Stimulated activated memory B cell treated with anti-CD40 and anti-IgM and Interleukin-4, amounts not matched to agents 10 μg/mL and 1 μg/mL and 100 μg/mL, for 72 hours (primary cell): ENCODE data around the gene POLR2H.

ENCODE experiments used
- ATAC-seq: fragments of 150-1000 bp; cut with Tn5 transposase; 2 replicates; pipeline ENCODE4 v1.10.0; 2021
- H3K27ac Mint-ChIP-seq: one replicate; pipeline ENCODE4 v1.8.0; 2022; ENCODE audit warnings: mild to moderate bottlenecking, mixed read lengths
- H3K27me3 Mint-ChIP-seq: one replicate; pipeline ENCODE4 v1.8.0; 2022; ENCODE audit warnings: mixed read lengths
- H3K36me3 Mint-ChIP-seq: one replicate; pipeline ENCODE4 v1.8.0; 2022; ENCODE audit warnings: mixed read lengths
- H3K4me1 Mint-ChIP-seq: one replicate; pipeline ENCODE4 v1.8.0; 2022; ENCODE audit warnings: mixed read lengths
- H3K4me3 Mint-ChIP-seq: one replicate; pipeline ENCODE4 v1.8.0; 2022; ENCODE audit warnings: mild to moderate bottlenecking, moderate library complexity, mixed read lengths
- H3K9me3 Mint-ChIP-seq: one replicate; pipeline ENCODE4 v1.8.0; 2022; ENCODE audit warnings: mixed read lengths

POLR2H gene

GRCh38 chr3:184361532-184361931 lies at the start of gene POLR2H, which contains the start of gene CLCN2:
TSS of gene POLR2H (plus strand) at chr3:184361710. CDS start at chr3:184363493, 1,783 bp downstream.
TSS of gene CLCN2 (minus strand) at chr3:184361605. CDS start at chr3:184361479, 126 bp downstream.
- Mint-ChIP-seq H3K4me1 (peaks cover 43% of the 10 kb centered on the region), H3K4me3 (peak within 1 kb of the TSS; percentile 91), H3K27ac (peak within 1 kb of the TSS; percentile 81), H3K36me3 (peaks cover 8% of the 10 kb centered on the region), H3K27me3 (no peaks in the 10 kb centered on the region), H3K9me3 (no peaks in the 10 kb centered on the region)
- peak; percentile 59 for ATAC-seq

- Mint-ChIP-seq H3K36me3 (peaks cover 31% of the 10 kb centered on the region), H3K4me1 (peaks cover 34% of the 10 kb centered on the region), H3K27ac (peak within 1 kb of the TSS; percentile 36), H3K27me3 (no peaks in the 10 kb centered on the region), H3K4me3 (peak within 1 kb of the TSS; percentile 81), H3K9me3 (no peaks in the 10 kb centered on the region)
- ATAC-seq, result peak; percentile 94
Measured at GRCh38 chr3:184314363-184314699, 47.2 kb upstream of the POLR2H start, which contains the start of gene EIF4G1. TSS of gene EIF4G1 (plus strand) at chr3:184314606. CDS start at chr3:184315797, 1,191 bp downstream.

GRCh38 chr3:184314700-184315542 lies 46.6 kb upstream of the POLR2H start:
- no peaks in the 10 kb centered on the region for H3K27me3 Mint-ChIP-seq
- ATAC-seq, result peak; percentile 59
- peak overlapping the region; percentile 36 for H3K27ac Mint-ChIP-seq
- H3K4me3 Mint-ChIP-seq, result peak overlapping the region; percentile 81
- H3K4me1 Mint-ChIP-seq, result peaks cover 40% of the 10 kb centered on the region
- H3K36me3 Mint-ChIP-seq, result peaks cover 32% of the 10 kb centered on the region
- H3K9me3 Mint-ChIP-seq, result no peaks in the 10 kb centered on the region

- Mint-ChIP-seq H3K4me3 (peak overlapping the region; percentile 65), H3K9me3 (no peaks in the 10 kb centered on the region), H3K27ac (peak overlapping the region; percentile 36), H3K36me3 (peaks cover 29% of the 10 kb centered on the region), H3K27me3 (no peaks in the 10 kb centered on the region), H3K4me1 (peaks cover 40% of the 10 kb centered on the region)
- ATAC-seq, result peak; percentile 1
Measured at GRCh38 chr3:184315543-184315867, 46.0 kb upstream of the POLR2H start.

GRCh38 chr3:184315871-184316661 lies 45.4 kb upstream of the POLR2H start:
- peaks cover 40% of the 10 kb centered on the region for H3K4me1 Mint-ChIP-seq
- peaks cover 35% of the 10 kb centered on the region for H3K36me3 Mint-ChIP-seq
- ATAC-seq, result no peak

GRCh38 chr3:184316792-184317191 lies 44.7 kb upstream of the POLR2H start:
- Mint-ChIP-seq H3K27ac (peak overlapping the region; percentile 36), H3K4me1 (peaks cover 46% of the 10 kb centered on the region), H3K4me3 (peak overlapping the region; percentile 65), H3K9me3 (no peaks in the 10 kb centered on the region), H3K36me3 (peaks cover 42% of the 10 kb centered on the region), H3K27me3 (no peaks in the 10 kb centered on the region)
- no peak for ATAC-seq

More at GRCh38 chr3:184315871-184316661, 45.4 kb upstream of the POLR2H start:
- Mint-ChIP-seq H3K9me3 (no peaks in the 10 kb centered on the region), H3K4me3 (peak overlapping the region; percentile 65), H3K27ac (peak overlapping the region; percentile 36), H3K27me3 (no peaks in the 10 kb centered on the region)

- Mint-ChIP-seq H3K9me3 (no peaks in the 10 kb centered on the region), H3K4me1 (peaks cover 49% of the 10 kb centered on the region), H3K27ac (peak overlapping the region; percentile 18), H3K4me3 (peak overlapping the region; percentile 5), H3K36me3 (peaks cover 46% of the 10 kb centered on the region), H3K27me3 (no peaks in the 10 kb centered on the region)
- no peak for ATAC-seq
Measured at GRCh38 chr3:184317201-184317600, 44.3 kb upstream of the POLR2H start.

- no peak for ATAC-seq
- peaks cover 49% of the 10 kb centered on the region for H3K4me1 Mint-ChIP-seq
- H3K27me3 Mint-ChIP-seq, result no peaks in the 10 kb centered on the region
- peaks cover 72% of the 10 kb centered on the region for H3K36me3 Mint-ChIP-seq
- H3K9me3 Mint-ChIP-seq, result no peaks in the 10 kb centered on the region
- no peak overlapping the region for H3K4me3 Mint-ChIP-seq
- no peak overlapping the region for H3K27ac Mint-ChIP-seq
Measured at GRCh38 chr3:184320104-184320445, 41.4 kb upstream of the POLR2H start.

- Mint-ChIP-seq H3K9me3 (no peaks in the 10 kb centered on the region), H3K4me1 (peaks cover 35% of the 10 kb centered on the region), H3K36me3 (peaks cover 83% of the 10 kb centered on the region), H3K27me3 (no peaks in the 10 kb centered on the region), H3K4me3 (no peak overlapping the region), H3K27ac (no peak overlapping the region)
- ATAC-seq, result no peak
Measured at GRCh38 chr3:184321666-184322065, 39.8 kb upstream of the POLR2H start.

GRCh38 chr3:184322731-184323487 lies 38.6 kb upstream of the POLR2H start:
- H3K36me3 Mint-ChIP-seq, result peaks cover 84% of the 10 kb centered on the region
- no peaks in the 10 kb centered on the region for H3K27me3 Mint-ChIP-seq
- no peak for ATAC-seq
- no peak overlapping the region for H3K27ac Mint-ChIP-seq
- no peak overlapping the region for H3K4me3 Mint-ChIP-seq
- H3K9me3 Mint-ChIP-seq, result no peaks in the 10 kb centered on the region
- H3K4me1 Mint-ChIP-seq, result peaks cover 23% of the 10 kb centered on the region

- H3K4me1 Mint-ChIP-seq, result peaks cover 22% of the 10 kb centered on the region
Measured at GRCh38 chr3:184323696-184324095, 37.8 kb upstream of the POLR2H start.

GRCh38 chr3:184325269-184325668 lies 36.2 kb upstream of the POLR2H start:
- Mint-ChIP-seq H3K4me3 (no peak overlapping the region), H3K27me3 (no peaks in the 10 kb centered on the region), H3K4me1 (peaks cover 14% of the 10 kb centered on the region), H3K27ac (peak overlapping the region; percentile 52), H3K36me3 (peaks cover 92% of the 10 kb centered on the region), H3K9me3 (no peaks in the 10 kb centered on the region)
- ATAC-seq, result no peak

More at GRCh38 chr3:184323696-184324095, 37.8 kb upstream of the POLR2H start:
- peaks cover 89% of the 10 kb centered on the region for H3K36me3 Mint-ChIP-seq
- no peak overlapping the region for H3K4me3 Mint-ChIP-seq
- no peaks in the 10 kb centered on the region for H3K27me3 Mint-ChIP-seq
- no peaks in the 10 kb centered on the region for H3K9me3 Mint-ChIP-seq
- H3K27ac Mint-ChIP-seq, result no peak overlapping the region
- ATAC-seq, result no peak

- Mint-ChIP-seq H3K36me3 (peaks cover 89% of the 10 kb centered on the region), H3K27ac (peak overlapping the region; percentile 52), H3K4me1 (peaks cover 14% of the 10 kb centered on the region), H3K27me3 (no peaks in the 10 kb centered on the region), H3K4me3 (no peak overlapping the region), H3K9me3 (no peaks in the 10 kb centered on the region)
- no peak for ATAC-seq
Measured at GRCh38 chr3:184325715-184326369, 35.7 kb upstream of the POLR2H start.

- no peak for ATAC-seq
- Mint-ChIP-seq H3K4me3 (no peak overlapping the region), H3K36me3 (peaks cover 89% of the 10 kb centered on the region), H3K9me3 (no peaks in the 10 kb centered on the region), H3K4me1 (peaks cover 5% of the 10 kb centered on the region), H3K27me3 (no peaks in the 10 kb centered on the region), H3K27ac (no peak overlapping the region)
Measured at GRCh38 chr3:184327171-184327570, 34.3 kb upstream of the POLR2H start.
